ENCODE measurements around the gene TSPAN10. TPM values are rescaled to one million over a fixed set of nuclear protein-coding genes. Genes with fewer than 3 reads are reported as not detected.
A peak's percentile ranks its signal among the peaks of the same experiment; 100 is the strongest.

The TSPAN10 gene
- total and polyA plus RNA-seq, 9 of the 15 experiments (the other 6 are each of a cell fraction or from before 2014, with no cell fraction given), result 0.05 to 0.31 (median 0.13) TPM; not detected in 1

DNA sequence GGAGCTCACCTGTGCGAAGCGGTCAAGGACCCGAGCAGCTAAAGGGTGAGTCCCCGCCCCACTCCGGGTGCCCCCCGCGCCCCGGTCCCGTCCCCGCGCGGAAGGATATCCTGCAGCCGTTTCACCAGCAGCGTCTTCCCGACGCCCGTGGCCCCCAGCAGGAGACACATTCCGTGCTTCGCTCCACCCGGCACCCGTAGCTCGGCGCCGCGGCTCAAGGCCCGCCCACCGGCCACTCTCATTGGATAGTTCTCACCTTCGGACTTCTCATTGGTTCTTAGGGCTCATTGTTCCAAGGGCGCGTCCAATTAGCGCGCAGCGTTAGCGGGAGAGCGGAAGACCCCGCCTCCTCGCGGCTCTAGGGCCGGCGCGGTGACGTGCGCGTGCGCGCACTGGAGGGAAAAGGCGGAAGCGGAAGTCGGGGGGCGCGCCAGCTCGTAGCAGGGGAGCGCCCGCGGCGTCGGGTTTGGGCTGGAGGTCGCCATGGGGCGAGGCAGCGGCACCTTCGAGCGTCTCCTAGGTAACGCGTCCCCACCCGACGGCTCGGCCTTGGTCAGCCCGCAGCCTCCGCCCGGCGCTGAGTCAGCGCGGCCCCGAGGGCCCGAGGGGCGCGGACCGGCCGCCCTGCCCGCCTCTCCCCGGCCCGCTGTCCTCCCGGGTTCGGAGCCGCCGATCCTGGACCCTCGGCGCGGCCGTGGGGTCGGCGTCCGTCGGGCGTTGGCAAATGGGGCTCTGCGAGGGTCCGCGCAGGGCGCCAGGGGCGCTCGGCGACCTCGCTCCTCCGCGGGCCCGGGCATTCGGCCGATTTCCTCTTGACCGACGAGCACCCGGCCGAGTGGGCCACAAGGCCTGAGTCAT lies 46.8 kb downstream of the TSPAN10 start, which contains the start of the genes ARL16 and HGS (continued):
- TF ChIP-seq, protein P1, sequence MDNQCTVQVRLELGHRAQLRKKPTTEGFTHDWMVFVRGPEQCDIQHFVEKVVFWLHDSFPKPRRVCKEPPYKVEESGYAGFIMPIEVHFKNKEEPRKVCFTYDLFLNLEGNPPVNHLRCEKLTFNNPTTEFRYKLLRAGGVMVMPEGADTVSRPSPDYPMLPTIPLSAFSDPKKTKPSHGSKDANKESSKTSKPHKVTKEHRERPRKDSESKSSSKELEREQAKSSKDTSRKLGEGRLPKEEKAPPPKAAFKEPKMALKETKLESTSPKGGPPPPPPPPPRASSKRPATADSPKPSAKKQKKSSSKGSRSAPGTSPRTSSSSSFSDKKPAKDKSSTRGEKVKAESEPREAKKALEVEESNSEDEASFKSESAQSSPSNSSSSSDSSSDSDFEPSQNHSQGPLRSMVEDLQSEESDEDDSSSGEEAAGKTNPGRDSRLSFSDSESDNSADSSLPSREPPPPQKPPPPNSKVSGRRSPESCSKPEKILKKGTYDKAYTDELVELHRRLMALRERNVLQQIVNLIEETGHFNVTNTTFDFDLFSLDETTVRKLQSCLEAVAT (IDR thresholded peaks at IDR 0.05), result peak in 1 of 2 experiments; percentile 93; a peak in 2 of 4 replicates
- no peak for TF ChIP-seq OTX1 (CRISPR knock-in tag; IDR thresholded peaks at IDR 0.05)
- TF ChIP-seq PCBP2 (IDR thresholded peaks at IDR 0.05; ENCODE audit: low read depth, low read length, poor library complexity, severe bottlenecking), result no peak
- TF ChIP-seq KAT2B (IDR thresholded peaks at IDR 0.05; ENCODE audit: low read depth, low read length), result no peak
- no peak for TF ChIP-seq LARP7 (IDR thresholded peaks at IDR 0.05)
- no peak for TF ChIP-seq ZNF224 (CRISPR knock-in tag; IDR thresholded peaks at IDR 0.05)
- TF ChIP-seq PRPF4 (IDR thresholded peaks at IDR 0.05; ENCODE audit: insufficient read depth, low read depth, low read length, poor library complexity, severe bottlenecking), result no peak
- 0 out of 2 replicates have a peak, but pooled peaks have one; percentile 49 for TF ChIP-seq ESRRA (IDR thresholded peaks at IDR 0.05; ENCODE audit: borderline replicate concordance, low read depth)
- TF ChIP-seq SREBF2 (CRISPR knock-in tag; IDR thresholded peaks at IDR 0.05), result no peak
- TF ChIP-seq SMC3 (conservative IDR thresholded peaks at IDR 0.05; ENCODE audit: insufficient read depth, low read depth, low read length), result no peak
- no peak for TF ChIP-seq NR2C2 (CRISPR knock-in tag; IDR thresholded peaks at IDR 0.05)
- peak; percentile 66 for TF ChIP-seq NR2C2 (tag; IDR thresholded peaks at IDR 0.05)
- TF ChIP-seq ELF4 (CRISPR knock-in tag; IDR thresholded peaks at IDR 0.05), result no peak
- TF ChIP-seq ZEB2 (IDR thresholded peaks at IDR 0.05), result peak; percentile 5; the same call in 1 of the 2 replicates
- TF ChIP-seq CREBBP (IDR thresholded peaks at IDR 0.05; ENCODE audit: low read depth, low read length), result no peak
- peak; percentile 69 for TF ChIP-seq SUPT5H (IDR thresholded peaks at IDR 0.05)
- TF ChIP-seq NCOA4 (IDR thresholded peaks at IDR 0.05; ENCODE audit: partially characterized antibody), result no peak
- no peak for TF ChIP-seq SRSF7 (optimal IDR thresholded peaks at IDR 0.05; ENCODE audit: low read depth, low read length)
- TF ChIP-seq NFE2 (IDR thresholded peaks at IDR 0.05; ENCODE audit: low read depth), result no peak
- TF ChIP-seq MCM5 (IDR thresholded peaks at IDR 0.05; ENCODE audit: low read depth), result no peak
